H9 (cell line): ENCODE data around the gene PIP4K2A. TPM values are rescaled to one million over a fixed set of nuclear protein-coding genes. Genes with fewer than 3 reads are reported as not detected.

ENCODE experiments used
- DNase-seq: peaks from one replicate; pipeline ENCODE4 v3.0.0-alpha.2; 2017
- H2AFZ ChIP-seq: one replicate; pipeline ENCODE4 v1.6.1; 2013; ENCODE audit warnings: mild to moderate bottlenecking, low read length, control low read depth, moderate library complexity
- H2AK5ac ChIP-seq: 2 replicates; pipeline ENCODE4 v1.6.1; 2013; ENCODE audit warnings: low read length, control low read depth, mixed read lengths; ENCODE audit not compliant: insufficient read length
- H2BK120ac ChIP-seq: one replicate; pipeline ENCODE4 v1.6.1; 2013; ENCODE audit warnings: low read depth, mild to moderate bottlenecking, low read length, control low read depth, inconsistent platforms; ENCODE audit not compliant: poor library complexity, severe bottlenecking
- H2BK12ac ChIP-seq: 2 replicates; pipeline ENCODE4 v1.6.1; 2013; ENCODE audit warnings: low read length, control low read depth, mixed read lengths, low read depth; ENCODE audit not compliant: insufficient read length
- H2BK15ac ChIP-seq: 2 replicates; pipeline ENCODE4 v1.6.1; 2013; ENCODE audit warnings: low read depth, low read length, control low read depth
- H2BK20ac ChIP-seq: one replicate; pipeline ENCODE4 v1.6.1; 2013; ENCODE audit warnings: low read depth, mild to moderate bottlenecking, low read length, control low read depth, inconsistent platforms; ENCODE audit not compliant: poor library complexity, severe bottlenecking
- H2BK5ac ChIP-seq: 2 replicates; pipeline ENCODE4 v1.6.1; 2013; ENCODE audit warnings: low read length, control low read depth, mixed read lengths; ENCODE audit not compliant: insufficient read length
- H3K14ac ChIP-seq: 2 replicates; pipeline ENCODE4 v1.6.1; 2013; ENCODE audit warnings: low read length, control low read depth; ENCODE audit not compliant: insufficient read depth
- H3K18ac ChIP-seq: 2 replicates; pipeline ENCODE4 v1.6.1; 2013; ENCODE audit warnings: low read depth, mild to moderate bottlenecking, mixed read lengths, low read length, control low read depth; ENCODE audit not compliant: insufficient read length
- H3K23ac ChIP-seq: 2 replicates; pipeline ENCODE4 v1.6.1; 2013; ENCODE audit warnings: low read length, control low read depth, mixed read lengths, low read depth; ENCODE audit not compliant: insufficient read length
- H3K23me2 ChIP-seq: 2 replicates; pipeline ENCODE4 v1.6.1; 2013; ENCODE audit warnings: low read depth, mild to moderate bottlenecking, mixed read lengths, low read length, control low read depth; ENCODE audit not compliant: insufficient read length, poor library complexity, severe bottlenecking
- H3K27ac ChIP-seq: 2 replicates; pipeline ENCODE4 v1.5.1; 2013; ENCODE audit warnings: low read length, control low read depth, mixed read lengths, low read depth; ENCODE audit not compliant: insufficient read length
- H3K27me3 ChIP-seq: 2 replicates; pipeline ENCODE4 v1.6.1; 2013; ENCODE audit warnings: low read length, control low read depth, inconsistent platforms; ENCODE audit not compliant: insufficient read depth
- H3K4ac ChIP-seq: 2 replicates; pipeline ENCODE4 v1.6.1; 2013; ENCODE audit warnings: low read depth, mild to moderate bottlenecking, control low read depth, inconsistent platforms, low read length, moderate library complexity
- H3K4me1 ChIP-seq: 2 replicates; pipeline ENCODE4 v1.6.1; 2013; ENCODE audit warnings: low read length, control low read depth, inconsistent platforms; ENCODE audit not compliant: insufficient read depth
- H3K4me2 ChIP-seq: 2 replicates; pipeline ENCODE4 v1.6.1; 2013; ENCODE audit warnings: low read length, control low read depth, mixed read lengths; ENCODE audit not compliant: insufficient read length, insufficient read depth
- H3K56ac ChIP-seq: 2 replicates; pipeline ENCODE4 v1.6.1; 2013; ENCODE audit warnings: low read depth, mild to moderate bottlenecking, mixed read lengths, low read length, control low read depth; ENCODE audit not compliant: insufficient read length
- H3K79me1 ChIP-seq: 2 replicates; pipeline ENCODE4 v1.6.1; 2013; ENCODE audit warnings: low read depth, mild to moderate bottlenecking, moderate library complexity, low read length, control low read depth, inconsistent platforms; ENCODE audit not compliant: insufficient read depth, poor library complexity, severe bottlenecking
- H3K79me2 ChIP-seq: 2 replicates; pipeline ENCODE4 v1.6.1; 2013; ENCODE audit warnings: low read length, control low read depth, inconsistent platforms; ENCODE audit not compliant: insufficient read depth
- H3K9ac ChIP-seq: 2 replicates; pipeline ENCODE4 v1.6.1; 2013; ENCODE audit warnings: low read length, control low read depth, mixed read lengths; ENCODE audit not compliant: insufficient read length; ENCODE audit errors: extremely low read depth
- H3K9me3 ChIP-seq: one replicate; pipeline ENCODE4 v1.6.1; 2013; ENCODE audit warnings: low read depth, low read length, inconsistent platforms; ENCODE audit not compliant: control insufficient read depth
- H3T11ph ChIP-seq: one replicate; pipeline ENCODE4 v1.6.1; 2013; ENCODE audit warnings: mild to moderate bottlenecking, low read length, control low read depth, inconsistent platforms
- H4K20me1 ChIP-seq: one replicate; pipeline ENCODE4 v1.6.1; 2013; ENCODE audit not compliant: control insufficient read depth, insufficient read length, insufficient read depth
- H4K5ac ChIP-seq: 2 replicates; pipeline ENCODE4 v1.6.1; 2013; ENCODE audit warnings: low read depth, mild to moderate bottlenecking, mixed read lengths, low read length, control low read depth; ENCODE audit not compliant: insufficient read length
- H4K8ac ChIP-seq: replicated peaks from 2 replicates; pipeline ENCODE4 v1.6.1; 2013; ENCODE audit warnings: low read length, control low read depth, mixed read lengths, low read depth; ENCODE audit not compliant: insufficient read length
- H4K91ac ChIP-seq: 2 replicates; pipeline ENCODE4 v1.6.1; 2013; ENCODE audit warnings: low read depth, mild to moderate bottlenecking, moderate library complexity, mixed read lengths, low read length, control low read depth; ENCODE audit not compliant: insufficient read length
- H3K27ac Mint-ChIP-seq, 3 experiments: 2 replicates in 2 of 3; 3 replicates in 1 of 3; pipeline ENCODE4 v1.8.0; 2020 to 2021; ENCODE audit warnings: mixed read lengths in 3 of 3, mild to moderate bottlenecking in 1 of 3, moderate library complexity in 1 of 3
- H3K27me3 Mint-ChIP-seq: 2 replicates; pipeline ENCODE4 v1.8.0; 2021; ENCODE audit warnings: low read depth, mild to moderate bottlenecking, moderate library complexity, mixed read lengths
- H3K36me3 Mint-ChIP-seq, 3 experiments: 2 replicates in 2 of 3; 3 replicates in 1 of 3; pipeline ENCODE4 v1.8.0; 2020 to 2021; ENCODE audit warnings: low read depth in 3 of 3, mixed read lengths in 3 of 3; ENCODE audit not compliant: insufficient read depth in 1 of 3
- H3K4me1 Mint-ChIP-seq, 2 experiments: 2 replicates each; pipeline ENCODE4 v1.8.0; 2020; ENCODE audit warnings: mixed read lengths in 2 of 2
- H3K4me3 Mint-ChIP-seq, 2 experiments: 2 replicates in 1 of 2; 3 replicates in 1 of 2; pipeline ENCODE4 v1.8.0; 2020 to 2021; ENCODE audit warnings: mild to moderate bottlenecking in 2 of 2, mixed read lengths in 2 of 2, moderate library complexity in 1 of 2
- H3K9me3 Mint-ChIP-seq, 2 experiments: 2 replicates in 1 of 2; 3 replicates in 1 of 2; pipeline ENCODE4 v1.8.0; 2020; ENCODE audit warnings: mild to moderate bottlenecking in 2 of 2, mixed read lengths in 2 of 2, moderate library complexity in 1 of 2
- WGBS: extraction: QIAGEN DNeasy Blood & Tissue Kit; methylation state at CpG from one replicate; pipeline ENCODE4 v1.1.7; 2013; ENCODE audit warnings: missing lambda C conversion rate, low lambda C conversion rate, mixed read lengths; ENCODE audit not compliant: insufficient read length; ENCODE audit errors: extremely low coverage; 5-methylcytosine and 5-hydroxymethylcytosine counted together
- total RNA-seq: library from RNA; stranded (reverse); gene quantifications from 2 replicates; pipeline ENCODE4 v1.2.1, GENCODE V29; 2021
- TF ChIP-seq, protein P1 (sequence below): fragments of 200-600 bp; sonication (generic); conservative IDR thresholded peaks from 3 replicates; pipeline ENCODE4 v1.8.0; 2021; ENCODE audit warnings: antibody characterized with exemption, mild to moderate bottlenecking

Gene PIP4K2A
- total RNA-seq, 1 experiment from 2014 or later, result 33.6 TPM

DNA sequence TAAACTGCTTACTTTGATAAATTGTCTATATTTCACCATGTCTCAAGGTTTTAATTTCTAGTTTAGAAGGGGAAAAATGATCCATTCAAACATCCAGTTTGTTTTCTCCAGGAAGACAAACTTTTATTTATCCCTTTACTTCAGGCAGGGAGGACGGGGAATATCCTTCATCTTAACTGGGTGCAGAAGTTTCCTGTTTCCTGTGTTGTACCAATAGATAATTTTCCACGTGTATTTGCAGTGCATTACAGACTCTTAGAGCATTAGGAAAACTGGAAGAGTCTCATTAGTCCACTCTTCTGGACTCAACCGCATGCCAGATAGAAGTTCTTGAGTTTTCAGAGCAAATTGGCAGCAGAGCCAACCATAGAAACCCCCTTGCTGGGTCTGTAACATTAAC lies 39.4 kb upstream of the PIP4K2A start:
- WGBS, result no CpG with 5 or more reads among the region's 3 CpGs

More for the DNA sequence above, 39.4 kb upstream of the PIP4K2A start:
- Histone ChIP-seq H3K14ac (no peak overlapping the region), H3K79me1 (no peaks in the 10 kb centered on the region), H3K18ac (no peak overlapping the region), H3K9me3 (no peaks in the 10 kb centered on the region), H4K20me1 (no peaks in the 10 kb centered on the region), H2BK5ac (no peak overlapping the region), H3K4ac (no peak overlapping the region), H4K5ac (no peak overlapping the region), H2BK20ac (no peak overlapping the region), H2AFZ (no peak overlapping the region), H2AK5ac (no peak overlapping the region), H4K91ac (no peak overlapping the region), H3K23ac (no peak overlapping the region), H3K23me2 (no peaks in the 10 kb centered on the region), H2BK15ac (no peak overlapping the region), H4K8ac (no peak overlapping the region), H2BK12ac (no peak overlapping the region), H3K4me1 (no peaks in the 10 kb centered on the region), H3K56ac (no peak overlapping the region), H2BK120ac (no peak overlapping the region), H3K27ac (no peak overlapping the region), H3K79me2 (no peaks in the 10 kb centered on the region), H3K27me3 (no peaks in the 10 kb centered on the region), H3K4me2 (no peak overlapping the region), H3T11ph (no peak overlapping the region), H3K9ac (no peak overlapping the region)
- Mint-ChIP-seq H3K4me1 (peaks cover 0 to 3% of the 10 kb centered on the region in 2 experiments; a peak in 3 of 4 replicates), H3K9me3 (no peaks in the 10 kb centered on the region), H3K4me3 (no peak overlapping the region), H3K27ac (no peak overlapping the region; a peak in 1 of 7 replicates), H3K36me3 (no peaks in the 10 kb centered on the region), H3K27me3 (no peaks in the 10 kb centered on the region; the same call in 1 of the 2 replicates)
- TF ChIP-seq, protein P1, sequence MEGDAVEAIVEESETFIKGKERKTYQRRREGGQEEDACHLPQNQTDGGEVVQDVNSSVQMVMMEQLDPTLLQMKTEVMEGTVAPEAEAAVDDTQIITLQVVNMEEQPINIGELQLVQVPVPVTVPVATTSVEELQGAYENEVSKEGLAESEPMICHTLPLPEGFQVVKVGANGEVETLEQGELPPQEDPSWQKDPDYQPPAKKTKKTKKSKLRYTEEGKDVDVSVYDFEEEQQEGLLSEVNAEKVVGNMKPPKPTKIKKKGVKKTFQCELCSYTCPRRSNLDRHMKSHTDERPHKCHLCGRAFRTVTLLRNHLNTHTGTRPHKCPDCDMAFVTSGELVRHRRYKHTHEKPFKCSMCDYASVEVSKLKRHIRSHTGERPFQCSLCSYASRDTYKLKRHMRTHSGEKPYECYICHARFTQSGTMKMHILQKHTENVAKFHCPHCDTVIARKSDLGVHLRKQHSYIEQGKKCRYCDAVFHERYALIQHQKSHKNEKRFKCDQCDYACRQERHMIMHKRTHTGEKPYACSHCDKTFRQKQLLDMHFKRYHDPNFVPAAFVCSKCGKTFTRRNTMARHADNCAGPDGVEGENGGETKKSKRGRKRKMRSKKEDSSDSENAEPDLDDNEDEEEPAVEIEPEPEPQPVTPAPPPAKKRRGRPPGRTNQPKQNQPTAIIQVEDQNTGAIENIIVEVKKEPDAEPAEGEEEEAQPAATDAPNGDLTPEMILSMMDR, result no peak
- no peak for DNase-seq
